ENCODE data around the gene VAV1.
"Not testable (repeated sequence)": the region's sequence is repeated elsewhere in the genome, so short reads cannot be mapped to it uniquely, and the experiment has no call there.

Gene VAV1

DNA sequence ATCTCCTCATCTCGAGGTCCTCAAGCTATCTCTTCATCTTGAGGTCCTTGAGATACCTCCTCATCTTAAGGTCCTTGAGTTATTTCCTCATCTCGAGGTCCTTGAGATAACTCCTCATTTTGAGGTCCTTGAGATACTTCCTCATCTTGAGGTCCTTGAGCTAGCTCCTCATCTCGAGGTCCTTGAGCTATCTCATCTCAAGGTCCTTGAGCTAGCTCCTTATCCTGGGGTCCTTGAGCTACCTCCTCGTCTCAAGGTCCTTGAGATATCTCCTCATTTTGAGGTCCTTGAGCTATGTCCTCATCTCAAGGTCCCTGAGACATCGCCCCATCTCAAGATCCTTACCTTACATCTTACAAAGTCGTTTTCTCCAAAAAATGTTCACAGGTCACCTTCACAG is 18.7 kb downstream of the VAV1 start:
- DNase-seq: no peak

DNA sequence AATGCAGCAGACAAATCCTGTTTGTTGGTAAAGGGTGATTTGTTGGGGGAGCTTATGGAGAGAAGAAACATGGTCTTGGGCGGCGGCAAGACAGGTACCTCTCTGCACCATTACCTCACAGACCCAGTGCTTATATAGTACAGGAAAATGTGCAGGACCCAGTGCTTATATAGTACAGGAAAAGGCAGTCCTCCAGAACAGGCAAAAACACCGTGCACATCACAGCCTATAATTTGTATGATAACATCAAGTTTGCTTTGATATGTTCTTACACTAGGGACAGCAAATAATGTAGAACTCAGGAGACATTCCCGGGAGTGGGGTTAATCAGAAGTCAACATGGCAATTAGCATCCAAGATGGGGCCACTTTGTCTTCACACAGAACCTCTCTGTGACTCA is 20.9 kb downstream of the VAV1 start:
- no peak for DNase-seq

DNA sequence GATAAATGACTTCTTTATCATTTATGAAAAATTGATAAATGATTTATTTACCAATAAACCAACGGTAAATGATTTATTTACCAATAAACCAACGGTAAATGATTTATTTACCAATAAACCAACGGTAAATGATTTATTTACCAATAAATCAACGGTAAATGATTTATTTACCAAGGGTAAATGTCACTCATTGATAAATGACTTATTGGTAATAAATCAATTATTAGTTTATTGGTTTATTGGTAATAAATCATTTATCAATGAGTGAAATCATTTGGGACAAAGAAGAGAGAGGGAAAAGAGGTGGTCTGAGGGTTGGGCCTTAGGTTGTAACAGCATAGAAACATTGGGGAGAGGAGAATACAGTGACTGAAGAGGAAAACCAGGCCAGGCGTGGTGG is 21.5 kb downstream of the VAV1 start:
- DNase-seq: no peak

DNA sequence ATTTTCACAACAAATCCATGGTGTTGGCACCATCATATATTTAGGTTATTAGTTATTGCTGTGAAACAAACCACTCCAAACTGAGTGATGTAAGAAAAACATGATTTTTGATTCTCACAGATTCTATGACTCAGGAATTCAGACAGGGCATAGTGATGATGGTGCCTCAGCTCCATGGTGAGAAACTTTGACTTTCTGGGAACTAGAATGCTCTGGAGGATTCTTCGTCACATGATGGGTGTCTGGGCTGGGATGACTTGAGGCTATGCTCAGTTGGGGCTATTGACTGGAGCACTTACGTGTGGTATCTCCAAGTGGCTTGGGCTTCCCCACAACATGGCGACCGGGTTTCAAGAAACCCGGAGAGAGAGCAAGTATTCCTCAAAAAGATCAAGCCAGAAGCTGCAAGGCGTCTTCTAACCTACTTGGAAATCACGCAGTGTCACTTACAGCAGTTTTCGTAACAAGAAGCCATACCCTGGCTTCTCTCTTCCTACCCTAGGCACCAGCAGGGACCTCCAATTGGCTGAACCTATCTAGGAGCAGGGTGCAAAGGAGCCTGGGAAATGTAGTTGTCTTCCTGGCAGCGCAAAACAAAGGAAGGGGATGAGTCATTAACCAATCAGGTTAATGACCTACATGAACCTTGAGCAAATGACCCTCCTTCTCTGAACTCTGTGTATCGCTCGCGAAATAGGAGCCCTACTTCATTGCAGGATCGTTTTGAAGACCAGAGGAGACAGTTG is 22.4 kb downstream of the VAV1 start:
- DNase-seq: no peak

DNA sequence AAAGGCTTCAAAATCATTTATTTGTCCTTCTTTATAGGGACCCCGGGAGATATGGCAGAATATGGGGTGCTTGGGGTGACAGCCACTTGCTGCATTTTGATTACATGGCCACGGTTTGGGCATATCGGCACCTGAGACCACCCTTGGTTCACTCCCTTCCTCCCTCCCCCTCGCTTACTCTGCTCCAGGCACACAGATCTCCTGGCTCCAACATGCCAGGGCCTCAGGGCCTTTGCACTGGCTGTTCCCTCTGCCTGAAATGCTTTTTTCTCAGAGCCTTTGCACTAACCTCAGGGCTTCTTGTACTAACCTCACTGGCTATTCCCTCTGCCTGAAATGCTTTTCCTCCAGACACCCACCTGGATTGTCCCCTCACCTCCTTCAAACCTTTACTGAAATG is 23.8 kb downstream of the VAV1 start:
- DNase-seq: no peak

DNA sequence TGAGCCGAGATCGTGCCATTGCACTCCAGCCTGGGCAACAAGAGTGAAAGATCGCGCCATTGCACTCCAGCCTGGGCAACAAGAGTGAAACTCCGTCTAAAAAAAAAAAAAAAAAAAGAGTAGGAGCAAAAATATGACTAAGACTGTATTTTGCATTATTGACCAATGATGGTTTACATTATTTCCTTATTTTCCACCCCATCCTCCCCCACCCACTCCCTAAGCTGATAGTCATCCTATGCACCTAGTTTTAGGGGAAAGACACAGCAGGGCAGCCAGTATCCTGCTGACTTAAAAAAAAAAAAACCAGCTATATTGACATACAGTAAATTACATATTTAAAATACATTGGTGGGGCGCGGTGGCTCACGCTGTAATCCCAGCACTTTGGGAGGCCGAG is 25.1 kb downstream of the VAV1 start:
- DNase-seq: no peak

DNA sequence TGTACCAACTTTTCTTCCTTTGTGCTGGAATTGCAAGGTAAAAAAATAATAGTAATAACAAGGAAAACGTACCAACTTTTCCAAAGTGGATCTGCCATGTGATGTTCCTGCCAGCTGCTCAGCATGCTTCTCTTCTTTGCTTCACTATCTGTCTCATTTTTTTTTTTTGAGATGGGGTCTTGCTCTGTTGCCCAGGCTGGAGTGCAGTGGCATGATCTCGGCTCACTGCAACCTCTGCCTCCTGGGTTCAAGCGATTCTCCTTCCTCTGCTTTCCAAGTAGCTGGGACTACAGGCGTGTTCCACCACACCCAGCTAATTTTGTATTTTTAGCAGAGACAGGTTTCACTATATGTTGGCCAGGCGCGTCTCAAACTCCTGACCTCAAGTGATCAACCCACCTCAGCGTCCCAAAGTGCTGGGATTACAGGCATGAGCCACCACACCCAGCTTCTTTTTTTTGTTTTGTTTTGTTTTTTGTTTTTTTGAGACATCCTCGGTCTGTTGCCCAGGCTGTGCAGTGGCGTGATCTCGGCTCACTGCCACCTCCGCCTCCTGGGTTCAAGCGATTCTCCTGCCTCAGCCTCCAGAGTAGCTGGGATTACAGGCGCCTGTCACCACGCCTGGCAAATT is 27.8 kb downstream of the VAV1 start:
- not testable (repeated sequence) for DNase-seq

DNA sequence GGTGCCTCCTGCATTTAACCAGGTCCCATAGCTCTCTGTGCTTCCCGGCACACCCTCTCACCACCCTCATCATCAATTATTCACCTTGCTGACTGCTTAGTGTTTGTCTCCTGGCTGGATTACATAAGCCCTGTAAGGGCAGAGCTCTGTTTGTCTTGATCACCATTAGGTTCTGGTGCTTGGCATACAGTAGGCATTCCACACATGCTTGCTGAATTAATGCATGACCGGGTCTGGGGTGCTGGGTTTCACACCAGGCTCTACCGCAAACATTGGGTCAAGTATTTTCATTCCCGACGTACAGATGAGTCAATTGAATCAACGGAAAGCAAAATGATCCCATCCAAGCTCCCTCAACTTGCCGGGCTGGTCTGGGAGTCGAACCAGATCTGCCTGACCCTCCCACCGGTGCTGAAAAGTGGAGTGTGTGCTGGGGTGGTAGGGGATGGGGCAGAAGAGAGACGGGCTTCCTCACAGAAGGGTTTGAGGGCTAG is 28.5 kb downstream of the VAV1 start:
- DNase-seq: no peak

DNA sequence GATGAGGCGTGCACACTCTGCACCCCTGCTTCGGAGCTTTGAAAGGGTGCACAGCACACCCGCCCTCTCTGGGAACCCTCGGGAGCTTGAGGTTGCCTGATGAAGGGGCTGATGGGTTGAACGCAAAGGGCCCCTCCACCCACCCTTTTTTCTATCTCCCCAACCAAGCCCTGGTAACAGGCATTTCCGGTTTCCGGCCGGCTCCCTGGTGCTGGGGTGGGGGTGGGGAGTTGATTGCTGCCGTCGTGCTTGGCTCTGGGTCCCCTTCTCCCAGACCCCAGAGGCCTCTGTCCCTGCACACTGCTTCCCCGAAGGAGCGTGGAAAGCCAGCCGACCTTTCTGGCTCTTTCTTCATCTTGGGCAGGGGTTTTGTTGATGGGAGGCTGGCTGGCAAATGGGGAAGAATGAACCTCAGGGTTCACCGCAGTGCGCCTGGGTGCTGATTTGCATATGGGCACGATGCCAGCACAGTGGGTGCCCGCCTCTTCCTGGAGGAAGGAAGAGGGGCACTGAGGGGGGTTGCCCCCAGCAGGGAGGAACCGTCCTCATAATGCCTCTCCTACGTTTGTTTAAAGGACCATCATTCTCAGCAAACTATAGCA is 29.1 kb downstream of the VAV1 start:
- DNase-seq: no peak

DNA sequence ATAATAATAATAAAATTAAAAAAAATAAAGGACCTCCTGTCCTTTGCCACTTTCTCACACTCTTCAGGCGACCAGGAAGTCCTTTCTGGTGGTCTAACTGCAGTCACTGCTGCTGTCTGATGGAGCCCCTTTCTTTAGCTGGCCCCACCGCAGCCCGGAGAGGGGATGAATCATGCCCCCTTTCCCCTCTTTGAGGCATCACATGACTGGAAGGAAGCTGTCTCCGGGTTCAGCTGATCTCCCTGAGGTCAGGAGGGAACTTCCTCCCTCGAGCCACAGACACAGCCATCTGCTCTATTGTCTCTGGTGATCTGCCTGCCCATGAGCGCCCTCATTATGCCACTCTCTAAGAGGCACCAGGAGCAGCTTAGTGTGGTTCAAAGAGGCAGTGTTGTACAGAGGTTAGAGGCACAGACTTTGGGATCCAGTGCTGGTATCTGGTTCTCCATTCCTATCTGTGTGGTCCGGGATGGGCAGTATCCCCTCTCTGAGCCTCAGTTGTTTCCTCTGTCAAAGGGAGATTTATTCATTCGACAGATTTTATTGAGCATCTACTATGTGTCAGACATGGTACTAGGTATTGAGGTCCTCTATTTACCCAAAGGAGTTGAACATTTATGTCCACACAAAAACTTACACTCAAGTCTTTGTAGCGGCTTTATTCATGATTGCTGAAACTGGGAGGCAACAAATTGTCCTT is 30.0 kb downstream of the VAV1 start:
- no peak for DNase-seq

DNA sequence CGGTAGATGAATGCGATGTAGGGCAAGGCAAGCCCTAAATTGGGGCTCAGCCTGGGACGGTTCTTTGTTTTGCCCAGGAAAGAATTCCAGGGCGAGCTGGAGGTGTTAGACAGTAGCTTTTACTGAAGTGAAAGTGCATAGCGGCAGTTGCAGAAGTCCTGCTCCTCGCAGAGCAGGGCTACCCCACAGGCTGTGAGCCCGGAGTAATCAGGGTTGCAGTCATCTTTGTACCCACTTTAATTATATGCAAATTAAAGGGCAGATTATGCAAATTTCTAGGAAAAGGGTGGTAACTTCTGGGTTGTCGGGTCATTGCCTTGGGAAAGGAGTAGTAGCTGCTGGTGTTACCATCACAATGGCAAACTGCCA is 30.5 kb downstream of the VAV1 start:
- DNase-seq: no peak

DNA sequence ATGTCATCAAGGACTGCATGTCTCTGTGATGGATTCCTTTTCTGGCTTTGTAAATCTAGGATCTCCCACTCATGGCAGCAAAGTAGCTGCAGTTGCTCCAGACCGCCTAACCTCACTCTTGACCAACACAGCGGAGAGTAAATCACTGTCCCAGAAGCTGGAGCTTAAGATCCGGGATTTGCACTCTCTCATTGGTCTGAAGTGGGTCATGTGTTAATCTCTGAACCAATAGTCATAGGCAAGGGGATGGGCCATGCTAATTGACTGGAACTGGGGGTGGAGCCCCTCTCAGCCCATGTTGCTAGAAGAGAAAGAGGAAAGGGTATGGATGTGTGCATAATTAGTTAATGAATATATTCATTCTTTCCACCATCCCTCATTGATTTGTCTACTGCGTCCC is 34.0 kb downstream of the VAV1 start:
- no peak for DNase-seq

DNA sequence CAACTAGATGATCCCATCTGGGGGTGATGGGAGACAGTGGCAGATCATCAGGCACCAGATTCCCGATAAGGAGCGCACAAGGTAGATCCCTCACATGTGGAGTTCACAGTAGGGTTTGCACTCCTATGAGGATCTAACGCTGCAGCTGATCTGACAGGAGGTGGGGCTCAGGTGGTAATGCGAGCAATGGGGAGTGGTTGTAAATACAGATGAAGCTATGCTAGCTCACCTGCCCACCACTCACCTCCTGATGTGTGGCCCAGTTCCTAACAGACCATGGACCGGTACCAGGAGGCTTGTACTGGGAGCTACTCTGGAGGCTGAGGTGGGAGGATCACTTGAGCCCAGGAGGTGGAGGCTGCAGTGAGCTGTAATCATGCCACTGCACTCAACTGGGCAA is 34.8 kb downstream of the VAV1 start:
- DNase-seq: no peak

DNA sequence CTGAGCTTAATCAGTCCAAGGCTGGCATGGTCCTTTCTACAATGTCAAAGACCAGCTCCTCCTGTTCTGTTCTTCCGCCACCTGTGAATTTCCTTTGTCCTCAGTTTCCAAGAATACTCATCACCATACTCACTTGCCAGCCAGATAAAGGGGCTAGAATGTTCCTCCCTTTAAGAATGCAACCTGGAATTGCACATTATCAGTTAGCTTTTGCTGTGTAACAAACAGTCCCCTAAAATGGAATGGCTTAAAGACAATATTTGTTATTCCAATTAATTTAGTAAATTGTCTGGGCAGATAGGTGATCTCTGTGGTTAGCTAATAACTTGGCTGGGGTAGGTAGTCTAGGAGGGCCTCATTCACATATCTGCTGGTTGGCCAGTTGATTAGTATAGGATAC is 36.0 kb downstream of the VAV1 start:
- no peak for DNase-seq

DNA sequence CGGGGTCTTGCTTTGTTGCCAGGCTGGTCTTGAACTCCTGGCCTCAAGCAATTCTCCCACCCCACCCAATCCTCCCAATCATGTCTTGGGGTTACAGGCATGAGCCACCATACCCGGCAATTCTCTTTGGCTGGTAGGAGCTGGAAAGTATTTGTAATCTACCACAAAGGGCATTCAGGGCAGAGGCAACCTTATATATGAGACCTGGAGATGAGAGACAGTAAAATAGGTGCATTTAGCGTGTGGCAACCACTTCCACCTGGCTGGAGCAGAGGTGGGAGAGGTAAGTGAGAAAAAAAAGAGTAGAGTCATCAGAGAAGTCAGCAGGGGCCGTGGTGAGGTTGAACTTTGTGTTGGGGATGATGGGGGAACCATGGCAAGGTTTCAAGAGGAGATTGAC is 36.8 kb downstream of the VAV1 start:
- DNase-seq: no peak

DNA sequence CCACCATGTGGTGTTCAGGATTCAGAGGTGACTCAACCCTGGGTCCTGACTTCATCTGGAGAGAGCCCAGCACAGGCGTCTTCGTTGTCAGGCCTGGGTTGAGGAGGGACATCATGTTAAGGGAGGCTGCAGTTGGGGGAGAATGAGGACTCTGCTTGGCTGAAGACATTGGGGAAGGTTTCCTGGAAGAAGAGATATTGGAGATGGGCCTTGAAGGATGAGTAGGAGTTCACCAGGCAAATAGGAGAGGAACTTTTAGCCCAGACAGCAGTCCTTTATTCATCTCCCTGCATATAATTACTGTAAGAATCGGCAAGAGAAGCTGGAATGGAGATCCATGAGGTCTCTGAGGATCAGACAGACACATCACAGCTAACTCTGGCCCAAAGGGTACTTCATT is 38.9 kb downstream of the VAV1 start:
- no peak for DNase-seq

DNA sequence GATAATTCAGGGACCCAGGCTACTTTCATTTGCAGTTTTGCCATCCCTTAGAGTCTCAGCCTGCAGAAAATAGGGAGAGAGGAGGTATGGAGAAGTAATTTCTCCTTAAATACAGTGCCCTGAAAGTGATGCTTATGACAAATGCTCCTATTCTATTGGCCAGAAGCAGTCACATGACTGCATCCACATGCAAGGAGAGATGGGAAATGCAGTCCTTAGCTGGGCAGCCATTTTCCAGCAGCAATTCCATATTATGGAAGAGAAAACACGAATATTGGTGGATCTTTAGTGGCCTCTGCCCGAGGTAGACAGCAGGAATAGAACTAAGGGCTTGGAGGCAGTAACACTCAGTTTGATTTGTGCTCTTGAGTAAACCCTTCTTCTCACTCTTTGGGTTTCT is 39.4 kb downstream of the VAV1 start:
- DNase-seq: peak; percentile 56

DNA sequence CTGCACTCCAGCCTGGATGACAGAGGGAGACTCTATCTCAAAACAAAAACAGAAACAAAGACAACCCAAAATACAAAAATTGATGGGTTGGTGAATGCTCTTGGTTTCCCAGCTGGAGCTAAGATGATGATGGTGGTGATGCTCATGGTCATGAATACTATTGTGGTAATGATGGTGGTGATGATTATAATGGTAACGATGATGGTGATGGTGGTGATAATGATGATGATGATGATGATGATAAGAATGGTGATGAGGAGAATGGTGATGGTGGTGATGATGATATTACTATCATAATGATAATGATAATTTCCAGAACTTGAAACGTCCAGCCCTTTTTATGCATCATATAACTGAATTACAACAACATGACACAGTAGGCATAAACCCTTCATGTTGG is 40.1 kb downstream of the VAV1 start:
- no peak for DNase-seq

DNA sequence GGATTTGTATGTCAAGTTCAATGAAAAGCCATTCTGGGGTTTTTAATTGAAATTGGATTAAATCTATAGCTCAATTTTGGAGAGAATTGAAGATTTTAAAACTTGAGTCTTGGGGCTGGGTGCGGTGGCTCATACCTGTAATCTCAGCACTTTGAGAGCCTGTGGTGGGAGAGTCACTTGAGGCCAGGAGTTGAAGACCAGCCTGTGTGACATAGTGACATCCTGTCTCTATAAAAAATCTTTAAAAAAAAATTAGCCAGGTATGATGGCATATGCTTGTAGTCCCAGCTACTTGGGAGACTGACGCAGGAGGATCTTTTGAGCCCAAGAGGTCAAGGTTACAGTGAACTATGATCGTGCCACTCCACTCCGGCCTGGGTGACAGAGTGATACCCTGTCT is 41.2 kb downstream of the VAV1 start:
- DNase-seq: no peak

DNA sequence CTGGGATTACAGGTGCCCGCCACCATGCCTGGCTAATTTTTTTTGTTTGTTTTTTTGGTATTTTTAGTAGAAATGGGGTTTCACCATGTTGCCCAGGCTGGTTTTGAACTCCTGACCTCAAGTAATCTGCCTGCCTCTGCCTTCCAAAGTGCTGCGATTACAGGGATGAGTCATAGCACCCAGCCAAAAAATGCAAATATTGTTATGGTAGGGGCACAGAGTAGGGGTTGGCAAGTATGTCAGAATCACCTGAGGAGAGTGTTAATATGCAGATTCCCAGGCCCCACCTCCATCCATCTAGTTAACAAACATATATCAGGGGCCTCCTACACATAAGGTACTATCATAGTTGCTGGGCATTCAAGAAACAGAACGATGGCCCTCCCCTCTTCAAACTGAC is 44.7 kb downstream of the VAV1 start:
- DNase-seq: no peak

DNA sequence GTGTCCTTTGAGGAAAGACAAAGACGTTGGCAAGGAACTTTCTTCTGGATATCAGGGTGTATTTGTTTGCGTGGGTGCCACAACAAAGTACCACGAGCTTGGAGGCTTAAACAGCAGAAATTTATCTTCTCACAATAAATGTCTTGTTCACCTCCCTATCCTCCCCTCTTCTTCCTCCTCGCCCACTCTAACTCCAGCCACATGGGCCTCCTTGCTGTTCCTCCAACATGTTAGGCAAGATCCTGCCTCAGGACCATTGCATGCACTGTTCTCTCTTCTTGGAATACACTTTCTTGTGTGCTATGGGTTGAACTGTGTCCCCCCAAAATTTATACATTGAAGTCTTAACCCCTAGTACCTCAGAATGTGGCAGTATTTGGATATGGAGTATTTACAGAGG is 45.7 kb downstream of the VAV1 start:
- no peak for DNase-seq

DNA sequence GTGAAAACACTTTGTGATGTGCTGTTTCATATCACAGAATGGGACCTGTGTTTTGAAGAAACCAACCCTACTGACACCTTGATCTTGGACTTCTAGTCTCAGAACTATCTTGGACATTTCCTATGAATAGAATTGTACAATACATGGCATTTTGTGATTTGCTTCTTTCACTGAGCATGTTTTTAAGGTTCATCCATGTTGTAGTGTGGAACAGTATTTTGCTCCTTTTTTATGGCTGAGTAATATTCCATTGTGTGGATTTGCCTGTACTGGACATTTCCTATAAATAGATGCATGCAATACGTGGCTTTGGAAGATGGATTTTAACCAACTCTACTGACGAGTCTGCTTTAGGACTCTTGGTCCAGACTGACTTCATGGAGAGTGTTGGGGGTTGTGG is 46.8 kb downstream of the VAV1 start:
- DNase-seq: no peak

DNA sequence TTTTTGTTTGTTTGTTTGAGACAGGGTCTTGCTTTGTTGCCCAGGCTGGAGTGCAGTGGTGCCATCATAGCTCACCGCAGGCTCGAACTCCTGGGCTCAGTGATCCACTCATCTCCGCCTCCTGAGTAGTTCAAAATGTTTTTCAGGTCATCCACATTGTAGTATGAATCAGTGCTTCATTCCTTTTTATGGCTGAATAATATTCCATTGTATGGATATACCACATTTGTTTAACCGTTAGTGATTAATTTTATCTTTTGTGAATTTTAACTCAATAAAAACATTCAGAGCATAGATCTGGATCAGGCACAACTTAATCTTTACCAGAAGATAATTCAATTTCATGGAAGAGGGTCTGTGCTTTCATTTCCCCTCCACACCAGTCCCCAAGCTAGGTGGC is 47.7 kb downstream of the VAV1 start:
- no peak for DNase-seq

Data from NCI-H446 treated with DMSO at 0.1 percent for 48 hours (cell line).